AG20443 (cell line): ENCODE results near the gene CRISP3.
"Not testable (repeated sequence)": the region's sequence is repeated elsewhere in the genome, so short reads cannot be mapped to it uniquely, and the experiment has no call there.

Experiments
- DNase-seq: peaks from one replicate; pipeline ENCODE4 v3.0.0; 2012; ENCODE audit warnings: low spot score, mixed read lengths

Gene CRISP3, protein sequence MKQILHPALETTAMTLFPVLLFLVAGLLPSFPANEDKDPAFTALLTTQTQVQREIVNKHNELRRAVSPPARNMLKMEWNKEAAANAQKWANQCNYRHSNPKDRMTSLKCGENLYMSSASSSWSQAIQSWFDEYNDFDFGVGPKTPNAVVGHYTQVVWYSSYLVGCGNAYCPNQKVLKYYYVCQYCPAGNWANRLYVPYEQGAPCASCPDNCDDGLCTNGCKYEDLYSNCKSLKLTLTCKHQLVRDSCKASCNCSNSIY

DNA sequence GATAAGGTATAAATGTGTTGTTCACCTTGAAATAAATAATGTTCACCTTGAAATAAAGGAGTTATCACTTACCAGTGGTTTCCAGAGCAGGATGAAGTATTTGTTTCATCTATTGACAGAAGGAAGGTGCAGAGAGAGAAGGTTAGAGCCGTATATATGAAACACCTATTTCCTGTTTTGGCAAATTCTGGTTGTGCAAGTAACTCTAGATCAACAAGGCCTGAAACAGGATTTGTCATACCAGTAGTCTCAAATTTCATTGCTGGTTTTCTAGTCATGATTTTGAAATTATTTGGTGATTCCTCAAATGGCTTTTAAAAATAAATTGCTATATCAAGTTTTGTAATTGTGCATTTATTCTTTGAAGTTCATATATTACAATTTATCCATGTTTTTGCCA is at the start of gene CRISP3:
TSS of gene CRISP3 (minus strand) at position 130 of the 400 bp plus-strand sequence. CDS start at position 109, 21 bp downstream.
- DNase-seq, result no peak

DNA sequence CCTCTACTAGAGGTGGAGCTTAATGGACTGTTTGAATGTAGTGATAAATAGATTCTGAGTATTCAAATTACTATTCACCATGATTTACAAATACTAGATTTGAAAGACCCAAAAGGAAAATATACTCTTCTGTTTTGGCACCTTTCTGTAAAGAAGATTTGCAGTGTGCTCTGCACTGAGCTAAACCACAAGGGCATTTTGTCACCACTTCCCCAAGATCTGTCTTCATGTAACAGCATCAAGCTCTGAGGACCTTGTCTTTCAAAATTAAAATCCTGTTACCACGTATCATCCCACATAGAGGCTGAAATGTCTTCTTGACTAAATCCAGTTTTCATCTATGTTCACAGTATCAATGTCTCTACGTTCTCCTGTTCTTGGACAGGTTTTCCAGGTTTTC is 46.2 kb upstream of the CRISP3 start:
- no peak for DNase-seq

DNA sequence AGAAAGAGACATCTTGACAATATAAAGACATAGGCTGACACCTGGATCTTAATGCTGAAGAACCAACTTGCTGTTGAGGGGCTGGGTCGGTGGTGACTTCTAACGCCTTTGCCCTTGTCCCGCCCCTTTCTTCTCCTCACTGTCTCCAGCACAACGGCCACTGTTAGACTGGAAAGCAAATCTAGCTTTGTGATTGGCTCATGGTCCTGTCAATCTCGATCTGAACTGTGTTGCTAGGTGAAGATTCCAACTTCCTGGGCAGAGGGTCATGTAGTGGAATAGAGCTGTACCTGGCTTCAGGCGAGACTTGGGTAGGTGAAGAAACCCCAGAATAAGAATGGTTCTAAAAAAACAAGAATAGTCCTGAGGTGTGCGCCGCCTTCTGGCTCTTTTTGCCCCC is 43.0 kb upstream of the CRISP3 start, which contains the start of gene PGK2:
TSS of gene PGK2 (minus strand) at position 110 of the 400 bp plus-strand sequence. CDS start at position 12, 98 bp downstream.
- DNase-seq, result no peak

DNA sequence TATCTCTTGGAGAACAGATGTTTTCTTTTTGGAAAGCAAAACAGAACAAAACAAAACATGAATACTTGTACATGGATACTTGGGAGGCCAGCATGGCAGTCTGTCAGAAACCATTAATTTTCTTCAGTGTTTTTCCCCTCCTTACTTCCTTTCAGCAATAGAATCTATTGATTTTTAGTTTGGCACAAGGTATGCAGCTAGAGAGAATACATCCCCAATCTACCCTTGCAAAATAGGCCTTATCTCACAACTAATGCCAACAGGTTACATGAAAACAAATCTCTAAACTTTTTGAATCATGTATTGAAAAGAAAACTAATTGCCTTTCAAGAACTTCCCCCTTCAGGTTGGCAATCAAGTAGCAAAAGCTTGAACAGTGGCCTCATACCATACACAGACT is 40.1 kb upstream of the CRISP3 start:
- no peak for DNase-seq

DNA sequence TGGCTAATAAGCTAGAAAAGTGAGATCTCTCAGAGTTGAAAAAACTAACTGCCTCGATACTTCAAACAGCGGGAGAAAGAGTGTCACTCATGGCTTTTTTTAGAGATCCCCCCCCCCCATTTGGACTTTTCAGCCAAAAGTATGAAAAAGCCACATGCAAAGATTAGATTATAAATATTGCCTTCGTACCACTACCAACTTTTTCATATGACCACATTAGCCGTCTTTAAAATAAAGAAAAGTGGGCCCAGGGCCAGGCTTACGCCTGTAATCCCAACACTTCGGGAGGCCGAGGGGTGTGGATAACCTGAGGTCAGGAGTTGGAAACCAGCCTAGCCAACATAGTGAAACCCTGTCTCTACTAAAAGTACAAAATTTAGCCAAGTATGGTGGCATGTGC is 38.5 kb upstream of the CRISP3 start:
- DNase-seq, result no peak

DNA sequence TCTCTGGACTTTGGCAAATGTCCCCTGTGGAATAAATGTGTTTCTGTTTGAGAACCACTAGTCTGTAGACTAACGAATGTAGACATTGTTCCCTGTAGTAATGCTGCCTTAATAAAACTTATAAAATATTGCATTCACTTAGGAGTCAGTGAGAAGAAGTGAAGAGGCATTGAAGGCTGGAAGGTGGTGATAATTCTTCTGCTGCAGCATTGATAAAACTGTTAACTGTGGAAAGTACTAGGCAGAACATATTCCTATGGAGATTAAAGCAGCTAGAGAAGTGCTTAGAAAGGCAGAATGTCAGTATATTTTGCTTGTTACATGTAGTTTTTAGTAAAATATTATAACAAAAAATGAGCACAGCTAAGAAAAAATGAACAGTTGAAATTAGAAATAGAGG is 38.1 kb upstream of the CRISP3 start:
- DNase-seq, result no peak

DNA sequence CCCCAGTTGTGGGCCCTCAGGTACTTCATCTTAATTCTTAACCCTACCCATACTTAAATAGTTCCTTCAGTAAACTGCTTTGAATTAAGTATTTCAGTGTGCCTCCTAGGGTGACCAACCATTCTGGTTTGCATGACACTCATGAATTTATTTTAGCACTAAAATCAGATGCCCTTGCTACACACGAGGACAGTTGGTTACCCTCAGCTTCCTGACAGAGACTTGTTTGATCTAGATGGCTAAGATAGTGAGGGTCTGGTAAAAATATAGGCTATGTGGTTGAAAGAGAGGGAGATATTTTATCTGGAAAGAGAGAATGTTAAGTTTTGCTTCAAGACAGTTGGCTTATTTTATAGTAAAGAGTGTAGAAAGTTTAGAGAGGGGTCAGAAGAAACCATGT is 32.3 kb upstream of the CRISP3 start:
- DNase-seq, result no peak

DNA sequence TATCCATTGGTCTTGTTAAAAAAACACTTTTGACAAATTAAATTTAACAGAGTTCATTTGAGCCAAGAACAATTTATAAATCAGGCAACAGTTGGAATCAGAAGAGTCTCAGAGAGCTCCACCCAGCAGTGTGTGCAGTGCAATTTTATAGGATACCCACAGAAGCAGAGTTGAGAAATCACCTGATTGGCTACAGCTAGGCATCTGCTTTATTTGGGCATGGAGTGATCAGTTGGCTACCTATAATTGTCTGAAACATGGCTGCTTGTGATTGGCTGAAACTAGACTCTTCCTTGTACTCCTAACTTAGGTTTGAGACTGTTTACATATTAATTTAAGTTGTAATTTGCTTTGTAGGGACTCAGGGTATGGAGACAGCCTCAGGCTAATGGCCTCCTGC is 30.9 kb upstream of the CRISP3 start:
- DNase-seq, result no peak

DNA sequence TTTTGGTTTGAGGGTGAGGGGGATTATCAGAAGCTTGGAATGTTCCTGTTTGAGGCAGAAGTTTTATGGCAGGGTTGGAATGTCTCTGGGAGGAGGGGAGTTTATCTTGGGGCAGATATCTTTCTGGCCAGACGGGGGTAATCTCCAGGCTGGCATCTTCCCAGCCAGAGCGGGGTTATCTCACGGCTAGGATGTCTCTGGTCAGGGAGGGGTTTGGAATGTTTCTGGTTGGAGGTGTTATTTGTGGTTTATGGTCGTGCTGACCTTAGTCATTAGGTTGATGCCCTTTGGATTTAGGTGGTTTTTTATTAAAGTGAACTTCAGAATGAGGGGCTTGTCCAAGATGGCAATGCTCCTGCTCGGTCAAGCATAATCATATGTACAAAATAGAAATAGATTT is 28.1 kb upstream of the CRISP3 start:
- DNase-seq, result no peak

DNA sequence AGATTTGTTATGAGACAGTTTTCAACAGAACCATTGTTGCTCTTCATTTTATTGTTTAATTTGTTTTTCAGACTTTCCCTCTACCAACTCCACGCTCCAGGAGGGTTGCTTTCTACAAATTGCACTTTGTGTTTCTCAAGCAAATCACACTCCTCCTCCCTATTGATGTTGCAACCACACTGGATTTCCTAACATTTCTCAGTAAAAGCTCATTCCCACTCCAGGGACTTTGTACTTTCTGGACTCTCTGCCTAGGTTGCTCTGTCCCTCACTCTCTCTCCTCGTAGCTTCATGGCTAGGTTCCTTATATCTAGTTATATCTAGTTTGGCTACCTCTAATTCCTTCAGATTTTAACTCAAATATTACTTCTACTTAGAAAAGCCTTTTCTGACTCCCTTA is 22.6 kb upstream of the CRISP3 start:
- DNase-seq, result no peak

DNA sequence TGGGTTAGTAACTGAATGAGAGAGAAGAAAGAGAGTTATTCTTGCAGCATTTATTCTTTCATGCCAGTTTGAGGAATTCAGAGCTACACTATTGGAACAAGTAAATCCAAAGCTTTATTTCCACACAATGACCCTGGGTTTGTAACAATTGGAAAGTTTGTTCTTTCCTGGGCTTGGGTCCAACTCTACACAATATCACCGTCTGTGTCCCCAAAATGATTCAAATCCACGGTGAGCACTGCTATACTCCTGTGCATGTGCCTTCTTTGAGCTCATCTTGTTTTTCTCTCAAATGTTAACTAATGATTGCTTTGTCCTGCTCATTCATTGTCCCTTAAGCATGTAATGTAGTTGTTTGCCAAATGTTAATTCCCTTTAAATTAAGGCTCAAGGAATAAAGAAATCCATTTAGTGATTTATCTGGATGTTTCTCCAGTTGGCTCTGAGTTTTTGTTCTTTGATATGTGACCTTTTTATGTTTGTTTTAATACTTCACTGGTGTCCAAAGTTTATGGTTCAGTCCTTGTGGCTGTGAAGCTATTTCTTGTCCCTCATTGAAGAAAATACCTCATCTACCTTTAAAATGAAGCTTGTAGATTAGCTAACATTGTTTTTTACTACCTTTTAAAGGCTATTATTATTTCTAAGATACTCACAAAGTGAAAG is 20.5 kb upstream of the CRISP3 start:
- DNase-seq, result no peak

DNA sequence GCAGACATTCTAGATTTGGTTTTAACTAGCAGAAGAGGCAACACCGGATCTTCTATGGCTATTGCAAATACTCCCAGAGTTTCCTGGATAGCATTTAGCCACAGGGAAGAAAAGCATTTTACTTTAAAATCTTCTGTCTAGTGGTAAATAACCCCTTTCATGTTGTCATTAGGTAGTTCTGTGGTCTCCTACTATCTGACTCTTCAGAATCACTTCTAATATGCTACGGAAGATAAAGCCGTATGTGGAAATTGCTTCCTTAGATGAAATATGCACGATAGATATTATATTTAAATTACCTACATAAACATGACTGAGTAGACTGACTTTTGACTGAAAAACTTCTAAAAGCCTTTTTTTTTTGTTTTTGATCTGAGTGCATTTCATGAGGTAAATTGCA is 759 bp downstream of the CRISP3 start:
- no peak for DNase-seq

DNA sequence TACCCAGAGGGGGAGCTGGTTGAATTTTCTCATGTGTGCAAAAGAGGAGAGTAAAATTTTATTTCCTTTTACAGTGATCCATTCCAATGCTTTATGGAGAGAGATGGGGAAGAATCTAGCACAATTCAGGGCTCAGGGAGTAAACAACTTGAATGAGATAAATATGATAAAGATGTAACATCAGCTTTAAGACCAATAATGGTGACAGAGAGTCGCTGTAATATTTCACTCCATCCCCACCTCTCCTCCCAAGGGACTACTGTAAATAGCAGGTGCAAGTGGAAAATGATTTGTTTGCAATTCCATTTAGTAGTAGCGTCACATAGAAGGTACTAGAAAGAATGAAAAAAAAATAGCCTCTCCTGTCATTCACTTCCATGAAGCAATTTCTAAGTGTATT is 4.8 kb downstream of the CRISP3 start:
- DNase-seq, result no peak

DNA sequence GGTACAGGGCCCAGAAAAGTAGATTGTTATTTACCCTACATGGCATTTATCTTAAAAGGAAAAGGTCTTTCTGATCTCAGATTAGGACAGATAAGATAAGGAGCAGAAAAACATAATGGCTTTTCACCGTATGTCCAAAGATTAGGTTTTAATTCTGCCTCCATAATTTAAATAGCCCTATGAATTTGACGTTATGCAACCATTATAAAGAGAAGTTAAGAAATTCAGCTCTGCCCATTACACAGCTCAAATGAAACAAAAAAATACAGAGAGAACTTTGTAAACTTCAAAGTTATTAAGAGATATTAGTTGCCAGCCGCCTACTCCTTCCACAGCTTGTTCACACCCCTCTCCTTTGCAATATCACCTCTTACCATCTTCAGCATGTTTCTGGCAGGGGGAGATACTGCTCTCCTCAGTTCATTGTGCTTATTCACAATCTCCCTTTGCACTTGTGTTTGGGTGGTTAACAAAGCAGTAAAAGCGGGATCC is 8.1 kb downstream of the CRISP3 start:
- DNase-seq, result no peak

DNA sequence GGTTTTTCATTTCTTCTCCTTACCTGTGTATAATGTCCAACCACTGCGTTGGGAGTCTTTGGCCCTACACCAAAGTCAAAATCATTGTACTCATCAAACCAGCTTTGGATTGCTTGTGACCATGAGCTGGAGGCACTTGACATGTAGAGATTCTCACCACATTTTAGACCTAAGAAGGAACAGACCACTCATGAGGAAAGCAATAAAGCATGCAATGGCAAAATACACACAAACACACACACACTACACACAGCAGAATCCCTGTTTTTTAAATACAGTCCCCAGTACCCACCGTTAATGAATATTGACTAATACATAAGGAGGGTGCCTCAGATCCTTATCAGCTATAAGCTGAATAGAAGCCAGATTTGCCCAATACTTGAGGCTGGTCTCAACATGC is 10.5 kb downstream of the CRISP3 start:
- DNase-seq, result no peak

DNA sequence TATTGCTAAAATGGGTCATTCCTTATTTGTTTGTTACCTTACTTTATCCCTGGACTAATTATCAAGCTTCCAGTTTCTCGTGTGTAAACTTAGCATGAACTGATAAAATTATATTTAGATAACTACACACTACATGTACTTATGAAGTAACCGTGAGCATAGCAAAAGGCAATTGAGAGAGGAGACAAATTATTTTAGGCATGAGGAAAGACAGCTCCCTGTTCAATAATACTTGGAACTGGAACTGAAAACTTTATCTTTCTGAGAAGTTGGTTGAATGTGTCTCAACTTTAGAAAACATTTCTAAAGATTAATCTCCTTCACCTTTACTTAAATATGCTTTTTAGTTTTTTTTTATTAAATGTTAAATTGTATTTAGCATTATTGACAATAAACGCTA is 11.4 kb downstream of the CRISP3 start:
- no peak for DNase-seq

DNA sequence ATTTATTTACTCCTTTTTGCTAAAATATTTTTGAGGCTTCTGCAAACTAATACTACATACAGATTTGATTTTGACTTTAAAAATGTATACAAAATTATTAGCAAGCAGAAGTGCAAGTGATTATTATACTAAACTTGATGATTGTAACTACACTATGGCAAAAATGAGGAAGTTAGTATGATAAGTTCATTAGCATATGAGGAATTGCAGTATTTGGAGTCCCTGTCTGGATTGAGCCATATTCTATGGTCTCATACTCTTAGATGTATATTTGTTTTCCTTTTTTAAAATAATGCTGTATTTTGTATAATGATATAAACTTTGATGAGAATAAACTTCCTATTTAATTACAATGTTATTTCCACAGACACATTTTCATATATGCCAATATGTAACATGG is 13.9 kb downstream of the CRISP3 start:
- DNase-seq, result no peak

DNA sequence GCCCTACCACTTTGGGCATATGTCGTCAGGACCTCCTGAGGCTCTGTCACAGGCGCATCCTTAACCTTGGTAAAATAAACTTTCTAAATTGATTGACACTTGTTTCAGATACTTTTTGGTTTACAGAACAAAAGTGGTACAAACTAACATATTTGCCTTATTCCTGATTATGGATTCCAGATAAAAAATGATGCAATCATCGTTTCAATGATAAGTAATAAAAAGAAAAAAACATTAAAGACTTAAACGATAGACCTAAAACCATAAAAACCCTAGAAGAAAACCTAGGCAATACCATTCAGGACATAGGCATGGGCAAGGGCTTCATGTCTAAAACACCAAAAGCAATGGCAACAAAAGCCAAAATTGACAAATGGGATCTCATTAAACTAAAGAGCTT is 20.3 kb downstream of the CRISP3 start:
- DNase-seq, result not testable (repeated sequence)

DNA sequence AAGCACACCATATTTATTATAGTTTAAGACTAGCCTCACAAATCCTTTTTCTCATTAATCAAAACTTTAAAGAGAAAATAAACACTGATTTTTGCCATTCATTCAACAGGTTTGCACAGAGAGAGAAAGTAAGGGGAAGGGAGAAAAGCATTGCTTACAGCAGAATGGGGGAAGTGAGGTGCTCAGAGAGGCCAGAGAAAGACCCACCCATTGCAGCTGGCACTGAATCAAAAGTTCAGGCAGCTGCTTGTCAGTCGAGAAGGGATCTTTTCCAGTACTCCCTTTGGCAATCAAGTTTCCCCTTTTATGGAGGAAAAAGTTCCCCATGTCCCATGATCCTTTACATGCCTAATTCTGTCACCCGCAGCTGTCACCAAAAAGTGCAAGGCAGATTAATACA is 22.9 kb downstream of the CRISP3 start:
- DNase-seq, result no peak

DNA sequence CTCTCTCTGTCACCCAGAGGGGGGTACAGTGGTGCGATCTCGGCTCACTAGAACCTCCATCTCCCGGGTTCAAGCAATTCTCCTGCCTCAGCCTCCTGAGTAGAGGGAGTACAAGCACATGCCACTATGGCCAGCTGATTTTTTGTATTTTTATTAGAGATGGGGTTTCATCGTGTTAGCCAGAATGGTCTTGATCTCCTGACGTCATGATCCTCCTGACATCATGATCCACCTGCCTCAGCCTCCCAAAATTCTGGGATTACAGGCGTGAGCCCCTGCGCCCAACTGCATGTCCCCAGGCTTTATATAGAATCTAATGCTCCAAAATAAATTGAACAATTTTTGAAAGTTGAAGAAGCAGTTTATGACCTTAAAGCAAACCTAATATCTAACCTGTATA is 23.8 kb downstream of the CRISP3 start:
- no peak for DNase-seq

DNA sequence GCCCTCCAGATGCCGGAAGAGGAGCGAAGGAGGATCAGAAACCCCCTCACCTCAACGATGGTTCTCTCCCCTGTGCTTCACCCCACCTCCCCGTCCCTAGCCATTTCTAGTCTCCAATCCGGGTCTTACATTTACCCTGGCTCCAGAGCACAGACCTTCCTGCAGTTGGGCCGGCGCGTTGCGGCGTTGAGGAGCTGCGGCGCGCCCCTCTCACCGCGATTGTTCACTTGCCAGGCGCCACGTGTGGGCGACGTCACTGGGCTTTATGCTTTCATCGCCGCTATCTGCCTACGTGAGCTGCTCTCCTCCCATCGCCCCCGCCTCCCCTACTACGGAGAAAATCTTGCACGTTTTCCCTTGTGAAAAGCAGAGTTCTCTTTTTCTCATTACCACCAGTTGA is 30.8 kb downstream of the CRISP3 start, which contains the start of gene CRISP2:
TSS of gene CRISP2 (minus strand) at position 198 of the 400 bp plus-strand sequence. CDS start 4,347 bp downstream, outside the sequence.
- DNase-seq, result no peak

DNA sequence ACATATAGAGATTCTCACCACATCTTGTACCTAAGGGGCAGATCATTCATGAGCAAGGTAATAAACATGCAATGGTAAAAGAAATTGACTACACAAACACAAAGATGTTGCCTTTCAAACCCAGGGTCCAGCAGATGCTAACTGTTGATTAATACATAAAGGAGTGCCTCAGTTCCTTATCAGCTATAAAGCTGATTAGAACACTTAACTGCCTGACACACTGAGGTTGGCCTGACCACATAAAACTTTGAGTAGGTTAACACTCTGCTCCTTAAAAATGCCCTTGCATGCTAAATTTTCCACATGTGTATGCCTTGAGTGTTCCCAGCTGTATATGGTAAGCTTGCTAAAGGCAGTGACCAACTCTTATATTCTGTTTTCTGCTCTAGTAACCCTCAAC is 45.7 kb downstream of the CRISP3 start:
- no peak for DNase-seq

DNA sequence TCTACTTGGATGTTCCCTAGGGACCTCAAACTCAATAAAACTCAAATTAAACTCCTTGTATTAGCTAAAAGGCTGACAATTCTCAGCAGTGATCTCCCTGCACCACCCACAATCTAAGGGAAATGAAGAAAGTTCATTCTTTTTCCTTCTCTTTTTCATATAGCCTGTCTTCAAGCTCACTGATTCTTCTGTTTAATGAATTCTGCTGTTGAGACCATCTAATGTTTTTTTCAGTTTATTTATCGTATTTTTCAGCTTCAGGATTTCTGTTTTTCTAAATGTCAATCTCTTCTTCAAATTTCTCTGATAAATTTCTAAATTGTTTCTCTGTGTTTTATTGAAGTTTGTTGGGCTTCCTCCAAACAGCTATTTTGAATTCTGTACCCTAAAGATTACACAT is 50.7 kb downstream of the CRISP3 start:
- DNase-seq, result no peak

DNA sequence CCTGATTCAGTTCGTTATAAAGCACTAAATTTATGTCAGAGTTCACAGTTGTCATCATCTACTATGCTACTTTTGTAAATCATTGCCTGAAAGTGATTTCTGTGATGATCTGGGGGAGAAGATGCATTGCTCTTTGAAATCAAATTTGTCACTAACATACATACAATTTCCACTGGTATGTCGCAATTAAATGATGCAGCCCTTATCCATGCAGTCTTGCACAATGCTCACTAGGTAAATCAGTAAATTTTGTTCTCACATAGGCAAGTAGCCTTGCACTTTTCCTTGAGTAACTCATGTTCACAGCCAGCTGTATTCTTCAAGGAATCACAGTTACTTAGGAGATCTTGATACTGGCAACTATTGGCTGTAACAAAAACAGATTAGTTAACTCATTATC is 51.7 kb downstream of the CRISP3 start:
- DNase-seq, result no peak
